ENCODE results near the gene GOLGA7B.

- TF ChIP-seq POLR2A (IDR thresholded peaks at IDR 0.05; ENCODE audit: low read depth, low read length) (no peak), CTCF (conservative IDR thresholded peaks at IDR 0.05; ENCODE audit: low read depth, low read length) (no peak), RCOR1 (IDR thresholded peaks at IDR 0.05; ENCODE audit: insufficient replicate concordance, low read length) (no peak), CHD1 (IDR thresholded peaks at IDR 0.05; ENCODE audit: low read depth, low read length) (no peak), NFE2L2 (IDR thresholded peaks at IDR 0.05; ENCODE audit: low read depth, low read length) (no peak), BHLHE40 (IDR thresholded peaks at IDR 0.05; ENCODE audit: low read depth, low read length) (no peak)
Measured at GRCh38 chr10:97874332-97874731, 24.7 kb downstream of the GOLGA7B start.
